Measurements from ENCODE around the gene SLC22A12.

GRCh38 chr11:64560941-64561340 lies 30.1 kb upstream of the SLC22A12 start:
- TF ChIP-seq POLR2A (IDR thresholded peaks at IDR 0.05) (no peak), CTCF (IDR thresholded peaks at IDR 0.05) (no peak), POLR2AphosphoS5 (IDR thresholded peaks at IDR 0.05) (no peak)

All from suprapubic skin (tissue), 4 donors.